ENCODE results near the gene STYK1. TPM values are rescaled to one million over a fixed set of nuclear protein-coding genes. Genes with fewer than 3 reads are reported as not detected.

The STYK1 gene
- polyA plus RNA-seq, 4 donors: 1.9 to 8.1 (median 4.8) TPM

GRCh38 chr12:10718279-10718821, 44.5 kb upstream of the STYK1 start:
- H3K27me3 ChIP-seq (ENCODE audit: control insufficient read depth in 3 of 3, insufficient read depth in 3 of 3, low read length in 3 of 3): no peaks in the 10 kb centered on the region
- peak overlapping the region in 1 of 3 donors; percentile 19 for H3K27ac ChIP-seq (ENCODE audit: low read depth in 1 of 3, low read length in 2 of 3)
- 51 to 72% (median 68%) methylated on average over 4 of the region's 4 CpGs for WGBS, 3 donors
- peaks cover 0 to 9% (median 2%) of the 10 kb centered on the region in 3 donors for H3K4me1 ChIP-seq (ENCODE audit: control insufficient read depth in 3 of 3, insufficient read depth in 2 of 3, low read depth in 1 of 3, low read length in 2 of 3)
- H3K4me3 ChIP-seq (ENCODE audit: low read depth in 1 of 3, low read length in 3 of 3): no peak overlapping the region
- FAIRE-seq (no peak), DNase-seq (peak in 1 of 2 donors; percentile 16)
- H3K9me3 ChIP-seq (ENCODE audit: control insufficient read depth in 2 of 2, insufficient read depth in 1 of 2, low read depth in 1 of 2, low read length in 1 of 2): no peaks in the 10 kb centered on the region
- peaks cover 0 to 11% (median 0%) of the 10 kb centered on the region in 3 donors for H3K36me3 ChIP-seq (ENCODE audit: control insufficient read depth in 3 of 3, insufficient read depth in 2 of 3, low read depth in 1 of 3, low read length in 3 of 3)

- H3K4me1 ChIP-seq (ENCODE audit: control insufficient read depth in 3 of 3, insufficient read depth in 2 of 3, low read depth in 1 of 3, low read length in 2 of 3): peaks cover 0 to 9% (median 2%) of the 10 kb centered on the region in 3 donors
- peaks cover 0 to 14% (median 2%) of the 10 kb centered on the region in 3 donors for H3K36me3 ChIP-seq (ENCODE audit: control insufficient read depth in 3 of 3, insufficient read depth in 2 of 3, low read depth in 1 of 3, low read length in 3 of 3)
- no peak overlapping the region for H3K4me3 ChIP-seq (ENCODE audit: low read depth in 1 of 3, low read length in 3 of 3)
- 57 to 72% (median 71%) methylated on average over 2 of the region's 2 CpGs for WGBS, 3 donors
- no peaks in the 10 kb centered on the region for H3K27me3 ChIP-seq (ENCODE audit: control insufficient read depth in 3 of 3, insufficient read depth in 3 of 3, low read length in 3 of 3)
- H3K9me3 ChIP-seq (ENCODE audit: control insufficient read depth in 2 of 2, insufficient read depth in 1 of 2, low read depth in 1 of 2, low read length in 1 of 2): no peaks in the 10 kb centered on the region
- FAIRE-seq (no peak), DNase-seq (no peak)
- H3K27ac ChIP-seq (ENCODE audit: low read depth in 1 of 3, low read length in 2 of 3): peak overlapping the region in 1 of 3 donors; percentile 15
Observed at GRCh38 chr12:10717410-10717809, 43.6 kb upstream of the STYK1 start.

- DNase-seq (peak; percentile 5 to 30), FAIRE-seq (no peak)
- H3K4me1 ChIP-seq (ENCODE audit: control insufficient read depth in 3 of 3, insufficient read depth in 2 of 3, low read depth in 1 of 3, low read length in 2 of 3): peaks cover 0 to 9% (median 2%) of the 10 kb centered on the region in 3 donors
- no peak overlapping the region for H3K4me3 ChIP-seq (ENCODE audit: low read depth in 1 of 3, low read length in 3 of 3)
- H3K36me3 ChIP-seq (ENCODE audit: control insufficient read depth in 3 of 3, insufficient read depth in 2 of 3, low read depth in 1 of 3, low read length in 3 of 3): peaks cover 0 to 14% (median 5%) of the 10 kb centered on the region in 3 donors
- no peaks in the 10 kb centered on the region for H3K9me3 ChIP-seq (ENCODE audit: control insufficient read depth in 2 of 2, insufficient read depth in 1 of 2, low read depth in 1 of 2, low read length in 1 of 2)
- 44 to 59% (median 54%) methylated on average over 6 of the region's 6 CpGs for WGBS, 3 donors
- H3K27me3 ChIP-seq (ENCODE audit: control insufficient read depth in 3 of 3, insufficient read depth in 3 of 3, low read length in 3 of 3): no peaks in the 10 kb centered on the region
- peak overlapping the region in 1 of 3 donors; percentile 48 for H3K27ac ChIP-seq (ENCODE audit: low read depth in 1 of 3, low read length in 2 of 3)
Observed at GRCh38 chr12:10716704-10717315, 43.0 kb upstream of the STYK1 start.

GRCh38 chr12:10716277-10716676, 42.4 kb upstream of the STYK1 start:
- H3K9me3 ChIP-seq (ENCODE audit: control insufficient read depth in 2 of 2, insufficient read depth in 1 of 2, low read depth in 1 of 2, low read length in 1 of 2): no peaks in the 10 kb centered on the region
- peak overlapping the region in 1 of 3 donors; percentile 53 for H3K27ac ChIP-seq (ENCODE audit: low read depth in 1 of 3, low read length in 2 of 3)
- no peaks in the 10 kb centered on the region for H3K27me3 ChIP-seq (ENCODE audit: control insufficient read depth in 3 of 3, insufficient read depth in 3 of 3, low read length in 3 of 3)
- WGBS, 3 donors: 65 to 84% (median 80%) methylated on average over 4 of the region's 4 CpGs
- DNase-seq (no peak), FAIRE-seq (no peak)
- H3K4me3 ChIP-seq (ENCODE audit: low read depth in 1 of 3, low read length in 3 of 3): no peak overlapping the region
- H3K4me1 ChIP-seq (ENCODE audit: control insufficient read depth in 3 of 3, insufficient read depth in 2 of 3, low read depth in 1 of 3, low read length in 2 of 3): peaks cover 0 to 9% (median 2%) of the 10 kb centered on the region in 3 donors
- H3K36me3 ChIP-seq (ENCODE audit: control insufficient read depth in 3 of 3, insufficient read depth in 2 of 3, low read depth in 1 of 3, low read length in 3 of 3): peaks cover 0 to 14% (median 5%) of the 10 kb centered on the region in 3 donors

- 87 to 89% (median 88%) methylated on average over 6 of the region's 6 CpGs for WGBS, 3 donors
- Histone ChIP-seq H3K4me3 (ENCODE audit: low read depth in 1 of 3, low read length in 3 of 3) (no peak overlapping the region), H3K36me3 (ENCODE audit: control insufficient read depth in 3 of 3, insufficient read depth in 2 of 3, low read depth in 1 of 3, low read length in 3 of 3) (peaks cover 0 to 14% (median 5%) of the 10 kb centered on the region in 3 donors), H3K27me3 (ENCODE audit: control insufficient read depth in 3 of 3, insufficient read depth in 3 of 3, low read length in 3 of 3) (no peaks in the 10 kb centered on the region), H3K9me3 (ENCODE audit: control insufficient read depth in 2 of 2, insufficient read depth in 1 of 2, low read depth in 1 of 2, low read length in 1 of 2) (no peaks in the 10 kb centered on the region), H3K27ac (ENCODE audit: low read depth in 1 of 3, low read length in 2 of 3) (no peak overlapping the region), H3K4me1 (ENCODE audit: control insufficient read depth in 3 of 3, insufficient read depth in 2 of 3, low read depth in 1 of 3, low read length in 2 of 3) (peaks cover 0 to 6% (median 2%) of the 10 kb centered on the region in 3 donors)
- FAIRE-seq (no peak), DNase-seq (no peak)
Observed at GRCh38 chr12:10715491-10715890, 41.6 kb upstream of the STYK1 start.

GRCh38 chr12:10709808-10710207, 36.0 kb upstream of the STYK1 start:
- Histone ChIP-seq H3K27me3 (ENCODE audit: control insufficient read depth in 3 of 3, insufficient read depth in 3 of 3, low read length in 3 of 3) (no peaks in the 10 kb centered on the region), H3K36me3 (ENCODE audit: control insufficient read depth in 3 of 3, insufficient read depth in 2 of 3, low read depth in 1 of 3, low read length in 3 of 3) (peaks cover 0 to 13% (median 9%) of the 10 kb centered on the region in 3 donors), H3K9me3 (ENCODE audit: control insufficient read depth in 2 of 2, insufficient read depth in 1 of 2, low read depth in 1 of 2, low read length in 1 of 2) (no peaks in the 10 kb centered on the region), H3K27ac (ENCODE audit: low read depth in 1 of 3, low read length in 2 of 3) (no peak overlapping the region), H3K4me1 (ENCODE audit: control insufficient read depth in 3 of 3, insufficient read depth in 2 of 3, low read depth in 1 of 3, low read length in 2 of 3) (no peaks in the 10 kb centered on the region), H3K4me3 (ENCODE audit: low read depth in 1 of 3, low read length in 3 of 3) (no peak overlapping the region)
- DNase-seq (no peak), FAIRE-seq (no peak)
- 93 to 95% (median 93%) methylated on average over 16 of the region's 16 CpGs for WGBS, 3 donors

- no peak for DNase-seq
- peaks cover 0 to 12% (median 9%) of the 10 kb centered on the region in 3 donors for H3K36me3 ChIP-seq (ENCODE audit: control insufficient read depth in 3 of 3, insufficient read depth in 2 of 3, low read depth in 1 of 3, low read length in 3 of 3)
Observed at GRCh38 chr12:10708862-10709261, 35.0 kb upstream of the STYK1 start.

GRCh38 chr12:10705655-10706054, 31.8 kb upstream of the STYK1 start:
- Histone ChIP-seq H3K9me3 (ENCODE audit: control insufficient read depth in 2 of 2, insufficient read depth in 1 of 2, low read depth in 1 of 2, low read length in 1 of 2) (no peaks in the 10 kb centered on the region), H3K4me1 (ENCODE audit: control insufficient read depth in 3 of 3, insufficient read depth in 2 of 3, low read depth in 1 of 3, low read length in 2 of 3) (no peaks in the 10 kb centered on the region), H3K27me3 (ENCODE audit: control insufficient read depth in 3 of 3, insufficient read depth in 3 of 3, low read length in 3 of 3) (no peaks in the 10 kb centered on the region), H3K27ac (ENCODE audit: low read depth in 1 of 3, low read length in 2 of 3) (no peak overlapping the region), H3K36me3 (ENCODE audit: control insufficient read depth in 3 of 3, insufficient read depth in 2 of 3, low read depth in 1 of 3, low read length in 3 of 3) (peaks cover 7 to 19% (median 9%) of the 10 kb centered on the region in 3 donors), H3K4me3 (ENCODE audit: low read depth in 1 of 3, low read length in 3 of 3) (no peak overlapping the region)
- DNase-seq (no peak), FAIRE-seq (no peak)
- WGBS, 3 donors: 55 to 80% (median 56%) methylated on average over 2 of the region's 2 CpGs

More at GRCh38 chr12:10708862-10709261, 35.0 kb upstream of the STYK1 start:
- Histone ChIP-seq H3K27me3 (ENCODE audit: control insufficient read depth in 3 of 3, insufficient read depth in 3 of 3, low read length in 3 of 3) (no peaks in the 10 kb centered on the region), H3K4me3 (ENCODE audit: low read depth in 1 of 3, low read length in 3 of 3) (no peak overlapping the region), H3K4me1 (ENCODE audit: control insufficient read depth in 3 of 3, insufficient read depth in 2 of 3, low read depth in 1 of 3, low read length in 2 of 3) (no peaks in the 10 kb centered on the region), H3K9me3 (ENCODE audit: control insufficient read depth in 2 of 2, insufficient read depth in 1 of 2, low read depth in 1 of 2, low read length in 1 of 2) (no peaks in the 10 kb centered on the region), H3K27ac (ENCODE audit: low read depth in 1 of 3, low read length in 2 of 3) (no peak overlapping the region)
- no peak for FAIRE-seq
- WGBS, 3 donors: 87 to 95% (median 95%) methylated on average over 4 of the region's 4 CpGs

All from small intestine (tissue), 7 donors.